Osteoblast (primary cell): ENCODE measurements around the gene GAREM1. TPM values are rescaled to one million over a fixed set of nuclear protein-coding genes. Genes with fewer than 3 reads are reported as not detected.

Experiments used
- DNase-seq: peaks from one replicate; pipeline ENCODE4 v3.0.0; 2011; ENCODE audit warnings: low spot score, mixed read lengths; ENCODE audit not compliant: insufficient read length; ENCODE audit errors: missing footprints
- H2AFZ ChIP-seq: 2 replicates; pipeline ENCODE4 v1.6.0; 2011; ENCODE audit warnings: mild to moderate bottlenecking, low read length
- H3K27ac ChIP-seq: 2 replicates; pipeline ENCODE4 v1.5.1; 2011; ENCODE audit warnings: mild to moderate bottlenecking, low read depth, low read length, moderate library complexity
- H3K27me3 ChIP-seq: 2 replicates; pipeline ENCODE4 v1.6.0; 2012; ENCODE audit warnings: mild to moderate bottlenecking, control low read depth, inconsistent platforms, low read length, moderate library complexity; ENCODE audit not compliant: insufficient read depth
- H3K36me3 ChIP-seq: 2 replicates; pipeline ENCODE4 v1.5.1; 2011; ENCODE audit warnings: mild to moderate bottlenecking, low read length, control low read depth, moderate library complexity; ENCODE audit not compliant: insufficient read depth
- H3K4me1 ChIP-seq: 2 replicates; pipeline ENCODE4 v1.5.1; 2011; ENCODE audit warnings: mild to moderate bottlenecking, low read length, control low read depth, moderate library complexity; ENCODE audit not compliant: insufficient read depth
- H3K4me2 ChIP-seq: 2 replicates; pipeline ENCODE4 v1.6.0; 2011; ENCODE audit warnings: mild to moderate bottlenecking, low read length; ENCODE audit not compliant: insufficient read depth
- H3K4me3 ChIP-seq: fragments of 200-600 bp; sonication (generic); 3 replicates; pipeline ENCODE4 v1.5.1; 2012; ENCODE audit warnings: mild to moderate bottlenecking, low read length, inconsistent platforms; ENCODE audit not compliant: insufficient read depth
- H3K79me2 ChIP-seq: 2 replicates; pipeline ENCODE4 v1.6.0; 2012; ENCODE audit warnings: mild to moderate bottlenecking, low read length, control low read depth, inconsistent platforms; ENCODE audit not compliant: insufficient read depth
- H3K9me3 ChIP-seq: 2 replicates; pipeline ENCODE4 v1.5.1; 2011; ENCODE audit warnings: low read depth, low read length, control low read depth
- H4K20me1 ChIP-seq: 2 replicates; pipeline ENCODE4 v1.6.0; 2012; ENCODE audit warnings: mild to moderate bottlenecking, low read length, control low read depth; ENCODE audit not compliant: insufficient read depth
- CTCF ChIP-seq: IDR thresholded peaks from 2 replicates; pipeline ENCODE4 v1.5.1; 2011; ENCODE audit warnings: mild to moderate bottlenecking, low read depth, low read length, moderate library complexity; ENCODE audit errors: extremely low read depth
- total RNA-seq: library from RNA; depleted of rRNA; stranded (reverse); fragments of >200 nt; gene quantifications from 2 replicates; pipeline ENCODE4 v1.2.3, GENCODE V29; 2012

The GAREM1 gene
- total RNA-seq, 1 donor, result 3.6 TPM

- no peak for TF ChIP-seq CTCF
- Histone ChIP-seq H3K4me2 (no peak overlapping the region), H3K36me3 (no peaks in the 10 kb centered on the region), H4K20me1 (no peaks in the 10 kb centered on the region), H3K79me2 (no peaks in the 10 kb centered on the region), H3K4me3 (no peak overlapping the region), H3K4me1 (peaks cover 6% of the 10 kb centered on the region), H2AFZ (no peak overlapping the region), H3K9me3 (no peaks in the 10 kb centered on the region), H3K27ac (no peak overlapping the region), H3K27me3 (no peaks in the 10 kb centered on the region)
- DNase-seq, result no peak
These were observed 189.8 kb downstream of the GAREM1 start for GRCh38 chr18:32280911-32281310.

- no peaks in the 10 kb centered on the region for H4K20me1 ChIP-seq
- no peak for TF ChIP-seq CTCF
- no peak overlapping the region for H3K27ac ChIP-seq
- no peaks in the 10 kb centered on the region for H3K27me3 ChIP-seq
- H3K79me2 ChIP-seq, result no peaks in the 10 kb centered on the region
- H3K9me3 ChIP-seq, result no peaks in the 10 kb centered on the region
- H2AFZ ChIP-seq, result no peak overlapping the region
- DNase-seq, result peak; percentile 27
- H3K4me1 ChIP-seq, result peaks cover 6% of the 10 kb centered on the region
- H3K36me3 ChIP-seq, result no peaks in the 10 kb centered on the region
- H3K4me2 ChIP-seq, result no peak overlapping the region
- no peak overlapping the region for H3K4me3 ChIP-seq
These were observed 190.4 kb downstream of the GAREM1 start for GRCh38 chr18:32280188-32280783.

GRCh38 chr18:32278177-32278799 is 192.4 kb downstream of the GAREM1 start:
- H3K36me3 ChIP-seq, result no peaks in the 10 kb centered on the region
- DNase-seq, result no peak
- no peak overlapping the region for H3K27ac ChIP-seq
- H2AFZ ChIP-seq, result no peak overlapping the region
- no peak overlapping the region for H3K4me2 ChIP-seq
- no peaks in the 10 kb centered on the region for H4K20me1 ChIP-seq
- H3K4me3 ChIP-seq, result no peak overlapping the region
- H3K27me3 ChIP-seq, result no peaks in the 10 kb centered on the region
- peaks cover 2% of the 10 kb centered on the region for H3K4me1 ChIP-seq
- H3K79me2 ChIP-seq, result no peaks in the 10 kb centered on the region
- no peaks in the 10 kb centered on the region for H3K9me3 ChIP-seq
- TF ChIP-seq CTCF, result no peak

GRCh38 chr18:32277549-32277948 is 193.1 kb downstream of the GAREM1 start:
- DNase-seq, result no peak
- H3K9me3 ChIP-seq, result no peaks in the 10 kb centered on the region
- H3K27me3 ChIP-seq, result no peaks in the 10 kb centered on the region

More at GRCh38 chr18:32277549-32277948, 193.1 kb downstream of the GAREM1 start:
- Histone ChIP-seq H2AFZ (no peak overlapping the region), H3K4me3 (no peak overlapping the region), H3K79me2 (no peaks in the 10 kb centered on the region), H3K4me2 (no peak overlapping the region), H3K36me3 (no peaks in the 10 kb centered on the region), H4K20me1 (no peaks in the 10 kb centered on the region), H3K4me1 (peaks cover 2% of the 10 kb centered on the region), H3K27ac (no peak overlapping the region)
- TF ChIP-seq CTCF, result no peak
